Neural cell (in vitro differentiated cells): ENCODE data around the gene TMEM207. TPM values are rescaled to one million over a fixed set of nuclear protein-coding genes. Genes with fewer than 3 reads are reported as not detected.

Experiments
- H2AFZ ChIP-seq: fragments of 200-600, 300-800 bp; sonication (generic), shearing (Covaris generic); 2 replicates; pipeline ENCODE4 v1.6.0; 2014; ENCODE audit warnings: low read depth, mild to moderate bottlenecking, antibody characterized with exemption, low read length, moderate library complexity
- H3F3A ChIP-seq: fragments of 200-600 bp; shearing (Covaris generic); 2 replicates; pipeline ENCODE4 v1.6.1; 2016; ENCODE audit warnings: mild to moderate bottlenecking, moderate library complexity, mixed read lengths, antibody characterized with exemption, low read length; ENCODE audit not compliant: insufficient read depth, poor library complexity, severe bottlenecking
- H3K27ac ChIP-seq: fragments of 200-600, 300-800 bp; sonication (generic), shearing (Covaris generic); 2 replicates; pipeline ENCODE4 v1.5.1; 2014; ENCODE audit warnings: mild to moderate bottlenecking, low read length, moderate library complexity
- H3K27me3 ChIP-seq: fragments of 300-800, 200-600 bp; sonication (generic), shearing (Covaris generic); 2 replicates; pipeline ENCODE4 v1.6.0; 2014; ENCODE audit warnings: mild to moderate bottlenecking, low read depth, low read length, moderate library complexity; ENCODE audit not compliant: insufficient read depth
- H3K36me3 ChIP-seq: fragments of 300-800, 200-600 bp; sonication (generic), shearing (Covaris generic); 2 replicates; pipeline ENCODE4 v1.5.1; 2014; ENCODE audit warnings: mild to moderate bottlenecking, antibody characterized with exemption, low read length, moderate library complexity; ENCODE audit not compliant: insufficient read depth
- H3K4me2 ChIP-seq: fragments of 300-800, 200-600 bp; sonication (generic), shearing (Covaris generic); 2 replicates; pipeline ENCODE4 v1.6.0; 2014; ENCODE audit warnings: mild to moderate bottlenecking, low read length
- H3K4me3 ChIP-seq: fragments of 300-800, 200-600 bp; sonication (generic), shearing (Covaris generic); 2 replicates; pipeline ENCODE4 v1.5.1; 2014; ENCODE audit warnings: mild to moderate bottlenecking, low read length, moderate library complexity
- H3K79me2 ChIP-seq: fragments of 200-600 bp; shearing (Covaris generic); replicated peaks from 2 replicates; pipeline ENCODE4 v1.6.0; 2014; ENCODE audit warnings: mild to moderate bottlenecking, low read length, moderate library complexity; ENCODE audit not compliant: insufficient read depth
- H3K9ac ChIP-seq: fragments of 300-800, 200-600 bp; sonication (generic), shearing (Covaris generic); 2 replicates; pipeline ENCODE4 v1.6.1; 2016; ENCODE audit warnings: mild to moderate bottlenecking, low read length, mixed read lengths
- H3K9me2 ChIP-seq: fragments of 200-600 bp; shearing (Covaris generic); 2 replicates; pipeline ENCODE4 v1.6.1; 2016; ENCODE audit warnings: mild to moderate bottlenecking, low read length, mixed read lengths; ENCODE audit not compliant: insufficient read depth
- H3K9me3 ChIP-seq: fragments of 200-600, 300-800 bp; sonication (generic), shearing (Covaris generic); 2 replicates; pipeline ENCODE4 v1.6.1; 2016; ENCODE audit warnings: mild to moderate bottlenecking, mixed run types, low read length, moderate library complexity, mixed read lengths
- H4K20me1 ChIP-seq: fragments of 200-600 bp; shearing (Covaris generic); 2 replicates; pipeline ENCODE4 v1.6.1; 2016; ENCODE audit warnings: mild to moderate bottlenecking, mixed run types; ENCODE audit not compliant: insufficient read depth
- CTCF ChIP-seq: fragments of 450-650 bp; IDR thresholded peaks from 2 replicates; pipeline ENCODE4 v1.5.1; 2014; ENCODE audit warnings: antibody characterized with exemption, mild to moderate bottlenecking, moderate library complexity; ENCODE audit not compliant: poor library complexity, severe bottlenecking
- EP300 ChIP-seq: fragments of 450-650 bp; conservative IDR thresholded peaks from 2 replicates; pipeline ENCODE4 v1.6.1; 2014; ENCODE audit warnings: antibody characterized with exemption, mild to moderate bottlenecking, moderate library complexity; ENCODE audit not compliant: poor library complexity, severe bottlenecking
- EZH2 ChIP-seq: fragments of 200-600, 300-800 bp; shearing (Covaris generic), sonication (generic); IDR thresholded peaks from 2 replicates; pipeline ENCODE4 v1.6.1; 2014; ENCODE audit warnings: antibody characterized with exemption, low read length, borderline replicate concordance, mild to moderate bottlenecking; ENCODE audit not compliant: insufficient read depth, poor library complexity, severe bottlenecking
- MXI1 ChIP-seq: fragments of 450-650 bp; conservative IDR thresholded peaks from 2 replicates; pipeline ENCODE4 v1.6.1; 2014; ENCODE audit warnings: antibody characterized with exemption, mild to moderate bottlenecking; ENCODE audit not compliant: poor library complexity, severe bottlenecking
- POLR2AphosphoS5 ChIP-seq: IDR thresholded peaks from 2 replicates; pipeline ENCODE4 v1.6.1; 2012
- RAD21 ChIP-seq: fragments of 450-650 bp; conservative IDR thresholded peaks from 2 replicates; pipeline ENCODE4 v1.6.1; 2014; ENCODE audit warnings: antibody characterized with exemption, mild to moderate bottlenecking, moderate library complexity
- REST ChIP-seq: IDR thresholded peaks from 2 replicates; pipeline ENCODE4 v1.6.1; 2012; ENCODE audit warnings: borderline replicate concordance
- SMC3 ChIP-seq: fragments of 450-650 bp; conservative IDR thresholded peaks from 2 replicates; pipeline ENCODE4 v1.6.1; 2014; ENCODE audit warnings: antibody characterized with exemption, mild to moderate bottlenecking, moderate library complexity; ENCODE audit not compliant: poor library complexity
- TAF1 ChIP-seq: IDR thresholded peaks from 2 replicates; pipeline ENCODE4 v1.6.1; 2012; ENCODE audit warnings: low read depth
- polyA plus RNA-seq: library from polyadenylated mRNA; depleted of rRNA; stranded (reverse); fragments of >200 nt; gene quantifications from 2 replicates; pipeline ENCODE4 v1.2.3, GENCODE V29; 2014

TMEM207 gene
- polyA plus RNA-seq, 1 donor from 2014 or later = 0.27 TPM

- H3K4me2 ChIP-seq = no peak overlapping the region
Measured at GRCh38 chr3:190381441-190381840, 68.3 kb downstream of the TMEM207 start.

GRCh38 chr3:190380184-190380583 lies 69.5 kb downstream of the TMEM207 start:
- Histone ChIP-seq H3K4me3 (no peak overlapping the region), H3K9ac (no peak overlapping the region), H2AFZ (no peak overlapping the region), H3K9me2 (no peaks in the 10 kb centered on the region), H3F3A (no peaks in the 10 kb centered on the region), H3K4me2 (no peak overlapping the region), H3K79me2 (no peaks in the 10 kb centered on the region), H3K9me3 (no peaks in the 10 kb centered on the region), H4K20me1 (no peaks in the 10 kb centered on the region), H3K27me3 (no peaks in the 10 kb centered on the region), H3K36me3 (no peaks in the 10 kb centered on the region), H3K27ac (no peak overlapping the region)
- TF ChIP-seq EP300 (no peak), TAF1 (no peak), SMC3 (no peak), REST (no peak), CTCF (no peak), RAD21 (no peak)

More at GRCh38 chr3:190381441-190381840, 68.3 kb downstream of the TMEM207 start:
- Histone ChIP-seq H3K4me3 (no peak overlapping the region), H4K20me1 (no peaks in the 10 kb centered on the region), H3K27me3 (no peaks in the 10 kb centered on the region), H3F3A (no peaks in the 10 kb centered on the region), H3K9me3 (no peaks in the 10 kb centered on the region), H3K9me2 (no peaks in the 10 kb centered on the region), H3K9ac (no peak overlapping the region), H3K36me3 (no peaks in the 10 kb centered on the region), H3K27ac (no peak overlapping the region), H2AFZ (no peak overlapping the region), H3K79me2 (no peaks in the 10 kb centered on the region)
- no peak for TF ChIP-seq REST
- no peak for TF ChIP-seq EP300
- TF ChIP-seq SMC3 = no peak
- no peak for TF ChIP-seq POLR2AphosphoS5
- no peak for TF ChIP-seq CTCF
- TF ChIP-seq RAD21 = no peak
- TF ChIP-seq EZH2 = no peak
- TF ChIP-seq MXI1 = no peak
- TF ChIP-seq TAF1 = no peak
